Gastroesophageal sphincter (tissue), 4 donors: Measurements from ENCODE around the gene CDH4. TPM values are rescaled to one million over a fixed set of nuclear protein-coding genes. Genes with fewer than 3 reads are reported as not detected.

Experiments
- ATAC-seq: fragments of 150-250 bp; one replicate; pipeline ENCODE4 v1.9.1; 2016; ENCODE audit warnings: mild to moderate bottlenecking, moderate library complexity
- H3K27ac ChIP-seq, 4 donors: fragments of 200-600 bp; sonication (generic) in 3 of 4; 1 replicate in 3 of 4; 2 replicates in 1 of 4; pipeline ENCODE4 v1.5.1; 2016 to 2019
- H3K27me3 ChIP-seq: fragments of 200-600 bp; sonication (generic); one replicate; pipeline ENCODE4 v1.5.1; 2019
- H3K36me3 ChIP-seq, 2 donors: fragments of 200-600 bp; sonication (generic); one replicate each; pipeline ENCODE4 v1.5.1; 2019; ENCODE audit warnings: control low read depth in 1 of 2
- H3K4me1 ChIP-seq, 3 donors: fragments of 200-600 bp; sonication (generic); 1 replicate in 2 of 3; 2 replicates in 1 of 3; pipeline ENCODE4 v1.5.1; 2016 to 2019; ENCODE audit warnings: control low read depth in 2 of 3
- H3K4me3 ChIP-seq, 2 donors: fragments of 200-600 bp; sonication (generic); one replicate each; pipeline ENCODE4 v1.5.1; 2019; ENCODE audit warnings: mild to moderate bottlenecking in 1 of 2, moderate library complexity in 1 of 2
- H3K9me3 ChIP-seq, 3 donors: fragments of 200-600 bp; sonication (generic); one replicate each; pipeline ENCODE4 v1.5.1; 2017 to 2019; ENCODE audit warnings: control low read depth in 2 of 3
- CTCF ChIP-seq, 4 experiments: fragments of 200-600 bp in 2 of 4; fragments of 450-650 bp in 2 of 4; sonication (generic) in 1 of 4; IDR thresholded peaks; one replicate each; pipeline ENCODE4 v1.5.1; 2017 to 2019; ENCODE audit warnings: antibody characterized with exemption in 4 of 4, mild to moderate bottlenecking in 2 of 4, moderate library complexity in 2 of 4
- EP300 ChIP-seq: sonication (generic); formaldehyde crosslinking; IDR thresholded peaks from one replicate; pipeline ENCODE4 v1.6.1; 2017; ENCODE audit warnings: antibody characterized with exemption, mild to moderate bottlenecking
- POLR2A ChIP-seq, 2 donors: fragments of 450-650 bp; IDR thresholded peaks; one replicate each; pipeline ENCODE4 v1.6.1; 2017; ENCODE audit warnings: antibody characterized with exemption in 2 of 2, mild to moderate bottlenecking in 2 of 2, moderate library complexity in 1 of 2
- POLR2AphosphoS5 ChIP-seq: sonication (generic); formaldehyde crosslinking; IDR thresholded peaks from one replicate; pipeline ENCODE4 v1.6.1; 2017; ENCODE audit warnings: antibody characterized with exemption
- WGBS, 2 donors: methylation state at CpG; one replicate each; pipeline ENCODE4 v1.1.5; 2018; ENCODE audit warnings: low coverage in 1 of 2; 5-methylcytosine and 5-hydroxymethylcytosine counted together
- total RNA-seq, 4 donors: library from RNA; depleted of rRNA; stranded (reverse); fragments of >200 nt; gene quantifications; one replicate each; pipeline ENCODE4 v1.1.0, GENCODE V29; 2016

The CDH4 gene
- total RNA-seq, 4 donors from 2014 or later, result under 0.01 to 1.5 (median 0.42) TPM; not detected in 1

DNA sequence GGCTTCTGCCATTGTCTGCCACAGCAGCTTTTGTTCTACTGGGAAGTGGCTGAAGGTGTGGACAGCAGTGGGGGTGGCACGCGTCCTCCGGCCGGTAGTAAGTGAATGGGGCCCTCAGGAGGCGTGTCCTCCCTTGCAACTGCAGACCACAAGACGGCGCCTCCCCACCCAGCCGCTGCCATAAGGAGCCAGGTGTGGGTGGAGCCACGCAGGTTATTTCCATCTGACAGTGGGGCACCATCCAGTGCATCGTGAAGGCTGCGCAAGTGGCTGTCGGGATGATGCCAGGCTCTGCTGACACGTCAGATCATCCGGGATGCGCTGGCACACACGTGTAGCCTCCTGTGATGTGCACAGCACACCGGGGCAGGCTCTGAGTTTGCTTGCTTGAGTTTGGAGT lies 379.7 kb downstream of the CDH4 start:
- no peaks in the 10 kb centered on the region for H3K36me3 ChIP-seq
- TF ChIP-seq POLR2A (IDR thresholded peaks at IDR 0.05), result no peak
- no peak for TF ChIP-seq CTCF (IDR thresholded peaks at IDR 0.05)
- TF ChIP-seq EP300, result no peak
- H3K27ac ChIP-seq, result no peak overlapping the region
- ATAC-seq, result no peak
- H3K4me3 ChIP-seq, result no peak overlapping the region
- peaks cover 0 to 18% (median 0%) of the 10 kb centered on the region in 3 donors for H3K4me1 ChIP-seq
- no peaks in the 10 kb centered on the region for H3K9me3 ChIP-seq
- WGBS, 2 donors, result 80% methylated on average over 2 of the region's 17 CpGs; no CpG with 5 or more reads in 1 of the 2 donors
- peaks cover 85% of the 10 kb centered on the region for H3K27me3 ChIP-seq

- H3K36me3 ChIP-seq, result no peaks in the 10 kb centered on the region
- 77 to 80% methylated on average over 1 of the region's 1 CpG for WGBS, 2 donors
- ATAC-seq, result no peak
- H3K27ac ChIP-seq, result no peak overlapping the region
- H3K4me1 ChIP-seq, result peaks cover 0 to 18% (median 0%) of the 10 kb centered on the region in 3 donors
- H3K4me3 ChIP-seq, result no peak overlapping the region
- H3K27me3 ChIP-seq, result peaks cover 83% of the 10 kb centered on the region
- TF ChIP-seq POLR2AphosphoS5, result no peak
- no peak for TF ChIP-seq EP300
- TF ChIP-seq POLR2A (IDR thresholded peaks at IDR 0.05), result no peak
- TF ChIP-seq CTCF (IDR thresholded peaks at IDR 0.05), result no peak
- H3K9me3 ChIP-seq, result no peaks in the 10 kb centered on the region
Measured at GRCh38 chr20:61633004-61633403, 380.9 kb downstream of the CDH4 start.

- Histone ChIP-seq H3K9me3 (no peaks in the 10 kb centered on the region), H3K4me1 (peaks cover 0 to 5% (median 0%) of the 10 kb centered on the region in 3 donors), H3K4me3 (no peak overlapping the region), H3K27ac (no peak overlapping the region), H3K36me3 (no peaks in the 10 kb centered on the region), H3K27me3 (peaks cover 85% of the 10 kb centered on the region)
- WGBS, 2 donors, result 86 to 89% methylated on average over 11 to 17 of the region's 28 CpGs
- TF ChIP-seq CTCF (IDR thresholded peaks at IDR 0.05), result no peak
- no peak for TF ChIP-seq EP300
- no peak for TF ChIP-seq POLR2AphosphoS5
- no peak for TF ChIP-seq POLR2A (IDR thresholded peaks at IDR 0.05)
- no peak for ATAC-seq
Measured at GRCh38 chr20:61634376-61635145, 382.5 kb downstream of the CDH4 start.

DNA sequence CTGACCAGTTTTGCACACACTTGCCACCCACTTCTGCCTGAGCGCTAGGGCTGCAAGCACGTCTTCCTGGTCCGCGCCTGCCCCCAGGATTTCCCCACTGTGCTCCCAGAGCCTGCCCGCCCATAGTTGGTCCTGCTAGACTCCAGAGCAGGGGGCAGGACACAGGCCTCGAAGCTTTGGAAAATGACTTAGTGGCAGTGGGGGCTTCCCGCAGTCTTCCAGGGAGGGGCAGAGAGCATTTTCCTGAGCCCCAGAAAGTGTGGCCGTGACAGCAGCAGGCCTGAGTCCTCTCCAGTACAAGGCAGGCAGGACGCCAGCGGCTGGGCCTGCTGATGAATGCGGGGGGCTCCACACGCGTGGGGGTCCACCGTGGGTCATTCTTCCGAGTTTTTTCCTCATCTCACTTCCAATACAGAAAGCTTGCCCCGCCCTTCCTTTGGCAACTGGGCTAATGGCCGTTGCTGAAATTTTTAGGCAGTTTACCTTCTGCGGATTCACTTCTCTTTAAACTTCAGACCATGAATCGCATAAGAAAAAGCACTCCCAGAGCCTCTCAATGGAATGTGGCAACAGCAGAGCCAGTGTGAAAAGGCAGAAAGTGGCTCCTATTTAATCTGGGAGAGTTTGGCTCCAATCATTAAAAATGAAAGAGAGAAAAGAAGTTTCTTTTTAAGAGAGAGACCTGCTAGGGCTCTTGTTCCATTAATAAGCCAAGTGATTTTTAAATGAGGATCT lies 383.8 kb downstream of the CDH4 start:
- H3K27ac ChIP-seq, result no peak overlapping the region
- TF ChIP-seq EP300, result no peak
- TF ChIP-seq POLR2AphosphoS5, result no peak
- no peak for TF ChIP-seq POLR2A (IDR thresholded peaks at IDR 0.05)
- no peak for TF ChIP-seq CTCF (IDR thresholded peaks at IDR 0.05)
- H3K4me1 ChIP-seq, result no peaks in the 10 kb centered on the region
- peaks cover 86% of the 10 kb centered on the region for H3K27me3 ChIP-seq
- no peaks in the 10 kb centered on the region for H3K36me3 ChIP-seq
- H3K9me3 ChIP-seq, result no peaks in the 10 kb centered on the region
- ATAC-seq, result no peak
- 28 to 60% methylated on average over 1 to 8 of the region's 19 CpGs for WGBS, 2 donors
- no peak overlapping the region for H3K4me3 ChIP-seq
